Progenitor cell of endocrine pancreas (in vitro differentiated cells): Measurements from ENCODE around the gene GATD1. TPM values are rescaled to one million over a fixed set of nuclear protein-coding genes. Genes with fewer than 3 reads are reported as not detected.

ENCODE experiments used
- DNase-seq: peaks from one replicate; pipeline ENCODE4 v3.0.0; 2021; ENCODE audit warnings: low spot score; ENCODE audit not compliant: unreplicated experiment
- H3K27ac Mint-ChIP-seq: 2 replicates; pipeline ENCODE4 v1.8.0; 2021; ENCODE audit warnings: mild to moderate bottlenecking, moderate library complexity, mixed read lengths
- H3K27me3 Mint-ChIP-seq: 2 replicates; pipeline ENCODE4 v1.8.0; 2021; ENCODE audit warnings: mixed read lengths
- H3K36me3 Mint-ChIP-seq: 2 replicates; pipeline ENCODE4 v1.8.0; 2022; ENCODE audit warnings: mixed read lengths; ENCODE audit not compliant: insufficient read depth
- H3K4me1 Mint-ChIP-seq: 2 replicates; pipeline ENCODE4 v1.8.0; 2021; ENCODE audit warnings: low read depth, mixed read lengths
- H3K4me3 Mint-ChIP-seq: 2 replicates; pipeline ENCODE4 v1.8.0; 2021; ENCODE audit warnings: low read depth, mild to moderate bottlenecking, moderate library complexity, mixed read lengths
- H3K9me3 Mint-ChIP-seq: 2 replicates; pipeline ENCODE4 v1.8.0; 2021; ENCODE audit warnings: low read depth, mixed read lengths
- CTCF ChIP-seq: fragments of 200-600 bp; sonication (generic); IDR thresholded peaks from one replicate; pipeline ENCODE4 v1.5.0; 2021; ENCODE audit warnings: antibody characterized with exemption, mild to moderate bottlenecking; ENCODE audit not compliant: unreplicated experiment
- total RNA-seq: library from RNA; stranded (reverse); gene quantifications from 2 replicates; pipeline ENCODE4 v1.2.1, GENCODE V29; 2021

Gene GATD1
- total RNA-seq, 1 donor from 2014 or later: 74.1 TPM

GRCh38 chr11:721741-722345 lies 55.4 kb downstream of the GATD1 start:
- no peak for DNase-seq
- no peaks in the 10 kb centered on the region for H3K9me3 Mint-ChIP-seq
- no peak overlapping the region for H3K27ac Mint-ChIP-seq
- H3K36me3 Mint-ChIP-seq: peaks cover 6% of the 10 kb centered on the region
- no peak overlapping the region for H3K4me3 Mint-ChIP-seq
- H3K4me1 Mint-ChIP-seq: peaks cover 1% of the 10 kb centered on the region
- TF ChIP-seq CTCF: no peak
- peaks cover 11% of the 10 kb centered on the region for H3K27me3 Mint-ChIP-seq

GRCh38 chr11:721247-721740 lies 56.0 kb downstream of the GATD1 start:
- Mint-ChIP-seq H3K27me3 (peaks cover 11% of the 10 kb centered on the region), H3K9me3 (no peaks in the 10 kb centered on the region), H3K4me3 (no peak overlapping the region), H3K4me1 (peaks cover 1% of the 10 kb centered on the region), H3K36me3 (peaks cover 6% of the 10 kb centered on the region), H3K27ac (no peak overlapping the region)
- DNase-seq: no peak
- no peak for TF ChIP-seq CTCF

GRCh38 chr11:720642-721246 lies 56.5 kb downstream of the GATD1 start:
- no peak for DNase-seq
- peaks cover 11% of the 10 kb centered on the region for H3K27me3 Mint-ChIP-seq
- H3K4me3 Mint-ChIP-seq: no peak overlapping the region
- peaks cover 1% of the 10 kb centered on the region for H3K4me1 Mint-ChIP-seq
- H3K9me3 Mint-ChIP-seq: no peaks in the 10 kb centered on the region
- peaks cover 6% of the 10 kb centered on the region for H3K36me3 Mint-ChIP-seq
- no peak for TF ChIP-seq CTCF
- no peak overlapping the region for H3K27ac Mint-ChIP-seq

GRCh38 chr11:720017-720641 lies 57.2 kb downstream of the GATD1 start:
- no peak for TF ChIP-seq CTCF

GRCh38 chr11:719214-720016 lies 57.9 kb downstream of the GATD1 start:
- Mint-ChIP-seq H3K27me3 (peaks cover 9% of the 10 kb centered on the region), H3K27ac (no peak overlapping the region), H3K36me3 (peaks cover 12% of the 10 kb centered on the region), H3K4me3 (no peak overlapping the region), H3K9me3 (peaks cover 6% of the 10 kb centered on the region), H3K4me1 (peaks cover 2% of the 10 kb centered on the region)
- no peak for DNase-seq
- TF ChIP-seq CTCF: no peak

More at GRCh38 chr11:720017-720641, 57.2 kb downstream of the GATD1 start:
- no peak for DNase-seq
- peaks cover 2% of the 10 kb centered on the region for H3K4me1 Mint-ChIP-seq
- peaks cover 9% of the 10 kb centered on the region for H3K36me3 Mint-ChIP-seq
- H3K27ac Mint-ChIP-seq: no peak overlapping the region
- H3K4me3 Mint-ChIP-seq: no peak overlapping the region
- peaks cover 11% of the 10 kb centered on the region for H3K27me3 Mint-ChIP-seq
- peaks cover 3% of the 10 kb centered on the region for H3K9me3 Mint-ChIP-seq
